ENCODE data around the gene DGKI.

The DGKI gene

GRCh38 chr7:137480401-137480800 is 366.4 kb downstream of the DGKI start:
- DNase-seq (ENCODE audit: low read depth in 2 of 2) = no peak
- no peak for TF ChIP-seq CTCF (IDR thresholded peaks at IDR 0.05; ENCODE audit: low read depth, low read length)
- no peak overlapping the region for H3K4me3 ChIP-seq (replicated peaks in 1 of 2; ENCODE audit: low read depth in 2 of 2, low read length in 2 of 2)

- DNase-seq (ENCODE audit: low read depth in 2 of 2) = peak; percentile 13 to 30
- H3K4me3 ChIP-seq (replicated peaks in 1 of 2; ENCODE audit: low read depth in 2 of 2, low read length in 2 of 2) = no peak overlapping the region
- no peak for TF ChIP-seq CTCF (IDR thresholded peaks at IDR 0.05; ENCODE audit: low read depth, low read length)
Observed at GRCh38 chr7:137476937-137477336, 369.8 kb downstream of the DGKI start.

- peak in 1 of 2 donors; percentile 26 for DNase-seq (ENCODE audit: low read depth in 2 of 2)
- TF ChIP-seq CTCF (IDR thresholded peaks at IDR 0.05; ENCODE audit: low read depth, low read length) = no peak
- no peak overlapping the region for H3K4me3 ChIP-seq (replicated peaks in 1 of 2; ENCODE audit: low read depth in 2 of 2, low read length in 2 of 2)
Observed at GRCh38 chr7:137475966-137476365, 370.8 kb downstream of the DGKI start.

GRCh38 chr7:137474540-137475026 is 372.2 kb downstream of the DGKI start:
- DNase-seq (ENCODE audit: low read depth in 2 of 2) = no peak
- H3K4me3 ChIP-seq (replicated peaks in 1 of 2; ENCODE audit: low read depth in 2 of 2, low read length in 2 of 2) = no peak overlapping the region
- TF ChIP-seq CTCF (IDR thresholded peaks at IDR 0.05; ENCODE audit: low read depth, low read length) = no peak

GRCh38 chr7:137471128-137471527 is 375.6 kb downstream of the DGKI start:
- no peak for TF ChIP-seq CTCF (IDR thresholded peaks at IDR 0.05; ENCODE audit: low read depth, low read length)
- no peak overlapping the region for H3K4me3 ChIP-seq (replicated peaks in 1 of 2; ENCODE audit: low read depth in 2 of 2, low read length in 2 of 2)
- DNase-seq (ENCODE audit: low read depth in 2 of 2) = no peak

- no peak overlapping the region for H3K4me3 ChIP-seq (replicated peaks in 1 of 2; ENCODE audit: low read depth in 2 of 2, low read length in 2 of 2)
- TF ChIP-seq CTCF (IDR thresholded peaks at IDR 0.05; ENCODE audit: low read depth, low read length) = no peak
- no peak for DNase-seq (ENCODE audit: low read depth in 2 of 2)
Observed at GRCh38 chr7:137469858-137470257, 376.9 kb downstream of the DGKI start.

DNA sequence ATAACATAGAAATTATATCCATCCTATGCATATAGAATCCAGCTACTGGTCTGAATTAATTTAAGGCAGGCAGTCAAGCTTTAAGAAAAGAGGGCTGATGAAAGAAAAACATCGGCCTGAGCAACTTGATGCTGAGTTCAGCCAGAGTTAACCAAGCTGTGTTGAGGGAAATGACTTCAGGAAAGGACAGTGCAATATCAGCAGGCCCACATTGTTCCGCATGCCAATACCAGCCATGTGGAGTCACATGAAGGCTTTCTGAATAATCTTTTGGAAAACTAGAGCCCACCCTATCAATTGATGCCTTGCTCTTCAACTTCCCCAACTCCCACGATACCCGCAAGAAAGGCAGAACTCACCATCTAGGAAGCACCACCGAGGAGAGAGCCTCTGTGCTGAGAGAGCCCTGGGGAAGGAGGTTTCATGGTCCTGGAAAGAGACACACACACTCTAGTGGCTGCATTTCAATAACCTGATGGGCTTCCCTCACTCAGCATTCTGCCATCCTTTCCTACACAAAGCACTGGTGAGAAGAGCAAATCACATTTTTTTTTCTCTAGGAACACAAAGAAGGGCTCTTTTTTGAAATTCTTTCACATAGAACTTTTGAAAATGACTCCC is 377.5 kb downstream of the DGKI start:
- no peak for TF ChIP-seq CTCF (IDR thresholded peaks at IDR 0.05; ENCODE audit: low read depth, low read length)
- DNase-seq (ENCODE audit: low read depth in 2 of 2) = peak in 1 of 2 donors; percentile 20
- H3K4me3 ChIP-seq (replicated peaks in 1 of 2; ENCODE audit: low read depth in 2 of 2, low read length in 2 of 2) = no peak overlapping the region

Data from cardiac fibroblast (primary cell).